ENCODE measurements around the gene TM9SF2. TPM values are rescaled to one million over a fixed set of nuclear protein-coding genes. Genes with fewer than 3 reads are reported as not detected.
"Not testable (repeated sequence)": the region's sequence is repeated elsewhere in the genome, so short reads cannot be mapped to it uniquely, and the experiment has no call there.

The TM9SF2 gene
- total RNA-seq, 1 donor from 2014 or later = 59.9 TPM

DNA sequence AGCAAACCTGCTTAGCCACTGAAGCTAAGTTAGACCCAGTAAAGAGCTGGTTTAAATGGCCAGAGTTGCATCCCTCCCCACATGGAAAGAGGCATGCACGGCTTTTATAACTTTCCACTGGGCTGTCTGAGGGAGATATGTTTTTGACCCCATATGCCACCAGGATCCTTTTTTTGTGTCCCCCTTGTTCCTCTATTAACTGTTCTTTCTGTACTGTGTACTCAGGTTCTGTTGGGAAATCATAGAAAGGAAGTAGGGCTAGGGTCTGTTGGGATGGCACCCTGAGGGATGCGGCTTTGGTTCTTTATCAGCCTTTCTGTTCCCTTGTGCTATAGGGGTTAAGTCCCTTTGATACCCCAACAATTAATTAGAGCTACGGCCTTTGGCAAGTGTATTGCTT, 12.2 kb upstream of the TM9SF2 start:
- intact Hi-C loops (cut with micrococcal nuclease) = no loop called here
- DNase-seq (no peak), ATAC-seq (no peak)

DNA sequence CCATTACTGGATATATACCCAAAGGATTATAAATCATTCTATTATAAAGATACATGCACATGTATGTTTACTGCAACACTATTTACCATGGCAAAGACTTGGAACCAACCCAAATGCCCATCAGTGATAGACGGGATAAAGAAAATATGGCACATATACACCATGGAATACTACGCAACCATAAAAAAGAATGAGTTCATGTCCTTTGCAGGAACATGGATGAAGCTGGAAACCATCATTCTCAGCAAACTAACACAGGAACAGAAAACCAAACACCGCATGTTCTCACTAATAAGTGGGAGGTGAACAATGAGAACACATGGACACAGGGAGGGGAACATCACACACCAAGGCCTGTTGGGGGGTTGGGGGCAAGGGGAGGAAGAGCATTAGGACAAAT, 9.5 kb upstream of the TM9SF2 start:
- DNase-seq; ATAC-seq; intact Hi-C loops (cut with micrococcal nuclease): not testable (repeated sequence)

DNA sequence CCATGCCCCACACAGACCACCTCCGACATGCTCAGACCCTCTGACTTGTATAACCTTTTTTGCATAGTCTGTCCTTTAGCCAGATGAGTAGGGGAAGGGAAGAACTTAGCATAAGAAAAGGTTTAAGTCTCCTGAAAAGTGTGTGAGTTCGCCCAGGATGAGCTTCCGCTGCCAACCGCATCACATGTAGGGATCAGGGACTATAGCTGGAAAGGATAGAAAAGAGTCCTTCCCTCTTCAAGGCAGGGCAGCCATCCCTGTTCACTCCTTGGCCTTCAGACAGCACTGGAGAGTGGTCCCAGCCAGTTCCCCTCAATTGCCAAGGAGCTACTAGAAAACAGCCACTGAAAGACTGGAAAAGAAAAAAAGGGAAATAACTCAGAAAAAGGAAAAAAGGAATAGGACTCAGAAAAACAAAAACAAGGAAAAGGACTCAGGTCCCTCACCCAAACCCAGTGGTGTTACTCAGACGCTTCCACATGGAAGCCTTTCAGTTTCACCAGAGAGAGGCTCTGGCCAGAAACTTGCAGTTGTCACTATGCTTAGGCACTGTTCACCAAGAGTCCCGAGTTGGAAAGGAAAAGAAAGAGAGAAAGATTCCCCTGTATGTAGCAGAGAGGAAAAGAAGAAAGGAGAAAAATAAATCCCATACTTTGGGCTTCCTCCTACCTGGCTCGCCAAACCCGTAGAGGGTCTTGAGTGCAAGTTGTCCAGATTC, 5.6 kb upstream of the TM9SF2 start:
- ATAC-seq = no peak
- DNase-seq = no peak
- intact Hi-C loops (cut with micrococcal nuclease) = no loop called here

DNA sequence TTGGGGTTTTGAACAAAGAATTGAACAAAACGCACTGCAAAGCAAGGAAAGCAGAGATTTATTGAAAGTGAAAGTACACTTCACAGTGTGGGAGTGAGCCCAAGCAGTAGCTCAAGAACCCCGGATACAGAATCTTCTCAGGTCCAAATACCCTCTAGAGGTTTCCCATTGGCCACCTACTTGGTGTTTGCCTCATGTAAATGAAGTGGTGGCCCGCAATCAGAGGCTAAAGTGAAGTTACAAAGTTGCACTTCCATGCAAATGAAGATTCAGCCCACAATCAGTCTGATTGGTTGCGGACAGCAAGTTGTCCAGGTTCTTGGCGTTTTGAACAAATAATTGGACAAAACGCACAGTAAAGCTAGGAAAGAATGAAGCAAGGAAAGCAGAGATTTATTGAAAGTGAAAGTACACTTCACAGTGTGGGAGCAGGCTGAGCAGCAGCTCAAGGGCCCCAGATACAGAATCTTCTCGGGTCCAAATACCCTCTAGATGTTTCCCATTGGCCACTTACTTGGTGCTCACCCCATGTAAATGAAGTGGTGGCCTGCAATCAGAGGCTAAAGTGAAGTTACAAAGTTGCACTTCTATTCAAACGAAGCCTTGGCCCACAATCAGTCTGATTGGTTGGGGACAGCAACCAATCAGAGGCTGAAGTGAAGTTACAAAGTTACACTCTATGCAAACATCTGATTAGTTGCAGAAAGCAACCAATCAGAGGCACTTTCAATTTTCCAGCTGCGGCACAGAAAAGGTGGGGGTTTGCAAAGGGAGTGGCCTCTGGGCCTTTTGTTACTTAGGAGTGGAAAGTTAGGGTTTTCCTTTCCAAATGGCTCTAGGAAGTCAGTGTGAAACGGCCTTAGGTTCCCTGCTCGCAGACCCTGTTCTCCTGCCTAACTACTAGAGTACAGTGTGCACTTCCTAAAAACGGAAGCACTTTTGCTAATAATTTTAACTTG, 4.8 kb upstream of the TM9SF2 start:
- peak; percentile 37 for DNase-seq
- ATAC-seq = peak; percentile 7
- intact Hi-C loops (cut with micrococcal nuclease) = no loop called here

DNA sequence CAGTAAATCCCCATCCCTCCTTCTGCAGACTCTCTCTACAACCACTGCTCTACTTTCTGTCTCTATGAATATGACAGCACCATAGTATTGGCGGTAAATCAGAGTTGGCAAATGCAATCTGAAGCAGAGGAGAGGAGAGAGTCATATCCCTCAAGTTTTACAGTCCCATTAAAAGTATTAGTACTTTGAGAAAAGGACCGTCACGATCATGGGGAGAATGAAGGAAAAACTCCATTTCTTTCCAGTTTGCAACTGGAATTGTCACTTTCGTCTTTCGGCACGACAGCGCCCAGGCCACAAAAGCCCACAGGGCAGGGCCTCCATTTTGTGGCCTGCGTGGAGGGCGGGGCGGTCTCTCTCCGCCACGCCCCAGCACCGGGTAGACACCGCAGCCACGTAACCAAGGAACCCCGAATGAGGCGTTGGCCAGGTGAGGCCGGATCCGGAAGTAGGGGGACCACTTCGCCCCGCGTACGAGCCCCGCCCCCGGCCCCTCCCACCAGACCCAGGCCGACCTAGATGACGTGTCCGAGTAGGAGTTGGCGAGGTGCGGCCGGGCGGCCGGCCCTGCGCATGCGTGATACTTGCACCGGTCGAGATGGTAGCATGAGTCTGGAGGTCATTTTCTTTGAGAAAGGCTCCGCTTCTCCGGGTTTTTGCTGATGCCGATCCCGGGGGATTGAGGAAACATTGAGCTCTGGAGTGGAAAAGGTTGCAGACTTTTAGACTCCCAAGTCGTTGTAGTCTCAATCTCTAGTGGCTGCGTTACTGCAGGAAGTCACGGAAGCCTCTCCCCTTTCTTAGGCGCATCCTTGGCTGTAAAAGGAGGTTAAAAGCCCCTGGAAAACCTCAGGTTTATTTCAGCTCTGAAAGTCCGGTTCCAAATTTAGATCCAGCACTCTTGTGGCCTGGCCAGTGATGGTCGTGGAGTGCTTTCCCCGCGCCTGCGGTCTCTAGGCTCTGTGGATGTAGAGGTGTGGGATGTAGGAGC, 2.8 kb upstream of the TM9SF2 start:
- ATAC-seq = peak; percentile 88
- peak; percentile 97 for DNase-seq
- intact Hi-C loops (cut with micrococcal nuclease) = no loop called here

DNA sequence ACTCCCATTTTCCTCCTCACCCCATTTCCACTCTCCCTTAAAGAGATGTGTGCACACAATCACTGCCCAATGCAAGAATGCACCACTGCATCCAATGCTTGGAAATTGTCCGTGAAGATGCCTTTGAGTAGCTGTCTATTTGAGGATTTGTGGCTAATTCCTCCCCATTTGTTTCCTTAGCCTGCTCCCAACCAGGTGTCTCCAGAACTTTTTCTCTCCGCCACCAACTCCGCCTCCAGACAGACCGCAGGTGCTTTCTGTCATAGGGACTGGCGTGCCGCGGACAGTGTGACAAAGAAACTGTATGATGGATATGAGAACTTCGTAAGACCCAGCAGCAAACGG, 461 bp upstream of the TM9SF2 start:
- DNase-seq (no peak), ATAC-seq (no peak)
- intact Hi-C loops (cut with micrococcal nuclease) = no loop called here

DNA sequence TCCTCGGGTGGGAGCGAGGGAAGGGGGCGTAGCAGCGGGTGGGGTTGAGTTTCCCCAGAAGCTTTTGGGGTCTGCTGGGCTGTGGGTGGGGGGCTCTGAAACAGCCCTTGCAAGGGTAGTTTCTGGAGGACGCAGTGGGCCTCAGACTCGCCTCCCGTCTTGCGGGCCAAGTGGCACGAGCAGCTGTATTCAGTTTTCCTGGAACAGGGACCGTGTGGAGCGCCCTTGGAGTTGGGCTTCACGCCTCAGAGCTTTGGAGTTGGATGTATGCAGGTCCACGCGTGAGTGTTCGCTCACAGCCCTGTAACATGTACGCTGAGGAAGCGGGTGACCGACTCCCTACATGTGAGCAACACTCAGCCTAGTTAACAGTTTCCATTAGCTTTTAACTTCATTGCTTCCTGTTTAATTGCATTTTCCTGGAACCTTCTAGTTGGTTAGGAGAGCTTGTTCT, 603 bp downstream of the TM9SF2 start:
- intact Hi-C loops (cut with micrococcal nuclease) = no loop called here
- DNase-seq (peak; percentile 32), ATAC-seq (no peak)

DNA sequence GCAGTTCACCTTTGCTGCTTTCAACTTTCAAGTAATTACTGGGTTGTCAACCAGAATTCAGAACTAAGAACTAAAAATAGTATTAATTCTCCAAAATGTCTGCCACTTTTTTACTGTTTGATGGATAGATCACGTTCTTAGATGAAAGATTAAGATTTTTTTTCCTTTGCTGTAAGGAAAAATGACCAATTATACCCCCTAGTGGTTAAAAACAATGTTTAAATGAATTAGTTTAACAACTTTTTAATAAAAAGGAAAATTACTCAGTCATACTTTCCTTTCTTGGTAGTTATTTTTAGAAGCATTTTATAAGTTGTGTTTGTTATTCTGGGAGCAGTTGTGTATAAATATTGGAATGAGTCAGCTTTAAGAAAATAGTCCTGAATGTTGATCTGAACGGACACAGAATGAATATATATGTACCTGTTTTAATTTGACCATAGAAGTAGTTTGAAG, 4.6 kb downstream of the TM9SF2 start:
- no peak for ATAC-seq
- intact Hi-C loops (cut with micrococcal nuclease) = no loop called here
- no peak for DNase-seq

DNA sequence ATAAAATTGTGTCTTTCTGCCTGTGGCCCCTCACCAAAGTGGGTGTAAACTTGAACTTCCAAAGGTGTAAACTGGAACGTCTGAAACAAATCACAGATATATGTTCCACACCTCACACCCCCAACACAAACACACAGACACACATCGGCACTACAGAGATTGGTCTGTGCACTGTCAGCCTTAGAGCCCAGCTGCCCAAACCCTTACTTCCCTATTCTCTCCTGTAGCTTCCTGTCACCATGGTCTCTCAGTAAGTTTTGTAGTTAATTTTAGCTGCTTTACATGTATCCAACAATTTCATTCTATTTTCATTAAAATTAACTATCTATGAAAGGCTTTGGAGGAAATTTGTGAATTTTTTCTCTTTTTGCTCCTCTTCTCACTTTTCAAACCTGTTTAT, 5.4 kb downstream of the TM9SF2 start:
- ATAC-seq (peak; percentile 66), DNase-seq (no peak)
- intact Hi-C loops (cut with micrococcal nuclease) = no loop called here

DNA sequence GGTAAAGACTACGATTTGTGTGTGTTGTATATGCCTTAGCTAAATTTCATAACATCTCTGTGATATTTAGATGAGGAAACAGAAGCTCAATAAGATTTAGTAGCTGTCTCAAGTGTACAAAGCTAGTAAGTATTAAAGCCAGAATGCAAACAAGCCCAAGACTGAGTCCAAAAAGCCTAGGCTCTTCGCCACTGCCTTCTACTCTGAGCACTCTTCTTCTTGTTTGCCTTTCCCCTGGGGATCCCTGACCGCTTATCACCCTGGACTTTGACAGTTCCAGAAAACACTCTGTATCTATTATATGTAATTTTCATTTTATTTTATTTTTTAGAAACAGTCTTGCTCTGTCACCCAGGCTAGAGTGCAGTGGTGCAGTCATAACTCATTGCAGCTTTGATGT, 5.8 kb downstream of the TM9SF2 start:
- intact Hi-C loops (cut with micrococcal nuclease) = no loop called here
- no peak for ATAC-seq
- no peak for DNase-seq

DNA sequence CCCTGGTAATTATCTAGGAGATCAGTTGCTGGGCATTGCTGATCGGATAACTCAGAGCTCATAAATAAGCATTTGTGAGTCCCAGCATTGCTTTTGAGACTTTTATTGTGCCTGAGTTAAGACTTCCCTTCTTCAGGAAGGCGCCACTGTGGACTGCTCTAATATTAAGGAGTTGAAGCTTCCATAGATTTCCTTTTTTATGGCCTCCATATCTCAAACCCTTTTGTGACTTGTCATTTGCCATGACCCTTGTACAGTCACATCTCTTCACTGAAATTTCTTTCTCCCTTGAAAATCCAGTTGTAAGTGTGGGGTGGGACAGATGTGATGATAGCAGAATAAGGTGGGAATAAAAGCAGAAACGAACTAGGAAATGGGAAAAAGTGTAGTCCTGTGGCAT, 6.3 kb downstream of the TM9SF2 start:
- ATAC-seq = no peak
- intact Hi-C loops (cut with micrococcal nuclease) = no loop called here

DNA sequence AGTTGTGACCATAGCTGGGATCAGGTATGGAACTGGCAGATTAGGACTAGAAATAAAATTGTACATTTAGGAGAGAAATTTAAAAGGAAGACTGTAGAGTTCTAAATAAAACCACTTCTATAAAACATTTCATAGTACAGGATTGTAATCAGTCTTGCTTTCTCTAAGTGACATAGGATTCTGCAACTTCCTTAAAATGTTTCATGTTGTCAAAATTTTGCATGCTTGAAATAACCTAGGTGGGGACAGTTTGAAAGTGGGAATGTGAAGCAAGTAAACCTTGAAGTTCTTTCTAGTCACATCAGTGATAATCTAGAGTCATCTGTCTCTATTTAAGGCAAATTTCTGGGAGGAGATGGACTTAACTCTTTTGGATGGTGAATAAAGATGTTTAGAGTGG, 6.7 kb downstream of the TM9SF2 start:
- intact Hi-C loops (cut with micrococcal nuclease) = no loop called here
- no peak for ATAC-seq

More for the DNA sequence above, 6.3 kb downstream of the TM9SF2 start:
- no peak for DNase-seq

DNA sequence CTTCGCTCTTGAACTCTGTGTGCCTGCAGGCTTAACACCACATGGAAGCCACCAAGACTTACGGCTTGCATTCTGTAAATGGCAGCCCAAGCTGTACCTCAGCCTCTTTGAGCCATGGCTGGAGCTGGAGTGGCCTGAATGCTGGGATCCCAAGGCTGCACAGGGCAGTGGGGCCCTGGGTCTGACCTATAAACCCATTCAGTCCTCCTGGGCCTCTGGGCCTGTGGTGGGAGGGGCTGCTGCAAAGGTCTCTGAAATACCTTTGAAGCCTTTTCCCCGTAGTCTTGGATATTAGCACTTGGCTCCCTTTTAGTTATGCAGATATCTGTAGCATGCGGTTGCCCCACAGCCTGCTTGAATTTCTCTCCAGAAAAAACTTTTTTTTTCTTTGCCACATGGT, 8.2 kb downstream of the TM9SF2 start:
- ATAC-seq (no peak), DNase-seq (no peak)
- intact Hi-C loops (cut with micrococcal nuclease) = no loop called here

More for the DNA sequence above, 6.7 kb downstream of the TM9SF2 start:
- DNase-seq = no peak

DNA sequence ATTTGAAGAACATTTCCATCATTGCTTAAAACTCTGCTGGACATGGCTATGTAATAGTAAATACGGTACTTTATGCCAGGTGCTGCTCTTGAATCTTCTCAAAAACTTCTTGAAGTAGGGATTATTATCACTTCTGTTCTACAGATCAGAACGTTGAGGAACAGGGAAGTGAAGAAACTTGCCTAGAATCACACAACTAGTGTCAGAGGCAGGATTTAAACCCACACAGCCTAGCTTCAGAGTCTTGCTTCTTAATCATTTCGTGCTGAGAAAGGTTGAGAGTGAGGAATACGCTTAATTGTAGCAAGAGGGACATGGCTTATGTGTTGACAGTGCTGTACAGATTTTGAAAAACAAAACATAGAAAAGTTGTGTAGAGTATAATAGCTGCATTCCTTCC, 13.5 kb downstream of the TM9SF2 start:
- no peak for ATAC-seq
- no peak for DNase-seq
- intact Hi-C loops (cut with micrococcal nuclease) = loop anchor here (10.0 kb wide), 1 partner anchor 70 kb away; no protein-coding TSS in a partner anchor

DNA sequence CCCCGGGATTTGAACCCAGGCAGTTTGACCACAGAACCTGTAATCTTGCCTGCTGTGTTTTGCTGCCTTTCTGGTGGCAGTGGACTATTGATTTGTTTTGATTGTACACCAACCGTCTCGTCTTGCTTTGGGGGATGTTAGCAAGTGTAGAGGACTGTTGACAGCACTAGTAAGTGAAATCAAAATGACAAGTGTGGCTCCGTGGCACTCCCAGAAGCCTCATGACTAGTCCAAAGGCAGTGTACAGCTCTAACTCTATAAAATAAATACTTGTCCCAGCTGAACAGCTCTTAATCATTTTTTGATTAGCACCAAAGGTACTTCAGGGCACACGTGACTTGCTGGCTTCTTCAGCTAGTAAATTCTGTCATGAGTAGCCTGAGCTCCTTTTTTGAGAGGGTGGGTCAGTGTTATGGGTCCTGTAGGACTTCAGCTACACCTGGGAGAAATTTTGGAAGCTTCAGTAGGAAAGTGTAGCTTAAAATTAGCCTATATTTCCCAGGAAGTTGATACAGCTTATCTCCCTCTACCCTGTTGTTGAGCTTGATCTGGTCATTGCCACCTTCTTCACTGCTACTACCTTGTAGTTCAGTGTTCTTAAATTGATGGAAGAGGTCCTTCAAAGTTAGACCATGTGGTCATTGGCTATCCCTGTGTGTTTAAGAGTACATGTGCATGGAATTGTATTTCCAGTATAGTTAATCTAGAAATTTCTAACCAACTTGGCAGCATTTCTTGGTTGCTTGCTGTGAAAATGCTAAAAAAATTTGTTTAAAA, 15.1 kb downstream of the TM9SF2 start:
- intact Hi-C loops (cut with micrococcal nuclease) = loop anchor here (10.0 kb wide), 1 partner anchor 72 kb away; no protein-coding TSS in a partner anchor
- ATAC-seq = peak; percentile 60

DNA sequence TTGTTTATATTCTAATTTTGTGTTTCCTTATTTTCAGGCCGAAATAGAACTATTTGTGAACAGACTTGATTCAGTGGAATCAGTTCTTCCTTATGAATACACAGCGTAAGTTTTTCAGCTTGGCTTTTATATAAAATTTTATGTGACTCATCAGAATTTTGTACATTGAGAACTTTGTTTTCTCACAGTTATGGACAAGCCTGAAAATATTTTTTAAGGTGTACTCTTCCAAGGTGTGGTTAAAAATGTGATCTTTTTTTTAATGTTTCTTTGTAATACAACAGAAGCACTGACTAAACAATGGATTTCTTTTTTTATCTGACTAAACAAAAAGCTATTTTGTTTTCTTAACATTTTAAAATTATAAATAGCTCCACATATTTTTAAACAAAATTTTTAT, 16.3 kb downstream of the TM9SF2 start:
- intact Hi-C loops (cut with micrococcal nuclease) = loop anchor here (10.0 kb wide), 1 partner anchor 73 kb away; no protein-coding TSS in a partner anchor
- ATAC-seq = no peak

More for the DNA sequence above, 15.1 kb downstream of the TM9SF2 start:
- DNase-seq = no peak

DNA sequence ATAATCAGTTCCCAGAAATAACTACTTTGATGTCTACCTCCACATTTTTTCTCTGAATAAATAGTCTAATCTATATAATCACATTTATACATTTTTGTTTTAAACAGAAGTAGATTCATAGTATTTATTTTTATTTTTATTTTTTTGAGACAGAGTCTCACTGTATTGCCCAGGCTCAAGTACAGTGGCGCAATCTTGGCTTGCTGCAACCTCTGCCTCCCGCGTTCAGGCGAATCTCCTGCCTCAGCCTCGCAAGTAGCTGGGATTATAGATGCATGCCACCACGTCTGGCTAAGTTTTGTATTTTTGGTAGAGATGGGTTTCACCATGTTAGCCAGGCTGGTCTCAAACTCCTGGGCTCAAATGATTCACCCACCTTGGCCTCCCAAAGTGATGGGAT, 16.7 kb downstream of the TM9SF2 start:
- DNase-seq (no peak), ATAC-seq (no peak)

More for the DNA sequence above, 16.3 kb downstream of the TM9SF2 start:
- no peak for DNase-seq

DNA sequence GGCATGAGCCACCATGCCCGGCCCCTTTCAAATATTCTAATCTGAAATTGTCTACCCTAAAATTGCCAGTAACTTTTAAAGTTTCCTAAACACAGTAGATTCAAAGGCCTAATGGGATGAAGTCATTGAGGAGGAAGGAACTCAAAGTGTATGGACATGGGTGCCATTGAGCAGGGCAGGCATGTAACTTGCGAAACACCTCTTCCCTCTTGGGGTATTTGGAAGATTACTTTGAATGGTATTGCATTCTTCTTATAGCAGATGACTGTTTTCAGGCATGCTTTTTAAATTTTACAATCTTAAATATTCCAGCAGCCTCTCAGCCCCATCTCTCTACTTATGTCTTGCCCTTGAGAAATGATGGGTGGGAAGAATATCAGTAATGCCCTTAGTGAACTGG, 21.0 kb downstream of the TM9SF2 start:
- intact Hi-C loops (cut with micrococcal nuclease) = no loop called here
- no peak for DNase-seq
- no peak for ATAC-seq

More for the DNA sequence above, 16.7 kb downstream of the TM9SF2 start:
- intact Hi-C loops (cut with micrococcal nuclease) = loop anchor here (10.0 kb wide), 1 partner anchor 73 kb away; no protein-coding TSS in a partner anchor
